Naive thymus-derived CD4-positive, alpha-beta T cell (primary cell): ENCODE results near the gene PTGS1. TPM values are rescaled to one million over a fixed set of nuclear protein-coding genes. Genes with fewer than 3 reads are reported as not detected.

Experiments used
- ATAC-seq: fragments of 150-1000 bp; cut with Tn5 transposase; 2 replicates; pipeline ENCODE4 v1.10.0; 2021; ENCODE audit warnings: mild to moderate bottlenecking, moderate library complexity
- CTCF ChIA-PET: fragments of 350-600 bp; sonication (Branson Sonifier 250); formaldehyde crosslinking; loops from one replicate; lab custom pipeline; 2021; ENCODE audit warnings: antibody characterized with exemption; lab: Charles Lee
- POLR2A ChIA-PET: fragments of 350-600 bp; sonication (Branson Sonifier 250); formaldehyde crosslinking; loops from one replicate; lab custom pipeline; 2021; ENCODE audit warnings: antibody characterized with exemption, inconsistent platforms; lab: Charles Lee
- DNase-seq, 9 donors: peaks; one replicate each; pipeline versions ENCODE4 v3.0.0 to v3.0.0-alpha.2; 2020 to 2022; ENCODE audit warnings: mixed read lengths in 1 of 9
- H3K27ac ChIP-seq: one replicate; pipeline ENCODE4 v1.7.0; 2013; ENCODE audit warnings: mild to moderate bottlenecking, low read depth, low read length, moderate library complexity
- H3K27me3 ChIP-seq, 2 donors: one replicate each; pipeline ENCODE4 v1.7.0; 2013; ENCODE audit warnings: low read length in 2 of 2, mild to moderate bottlenecking in 2 of 2, moderate library complexity in 2 of 2; ENCODE audit not compliant: control insufficient read depth in 2 of 2, insufficient read depth in 2 of 2
- H3K36me3 ChIP-seq, 3 experiments: 1 replicate in 2 of 3; 2 replicates in 1 of 3; pipeline ENCODE4 v1.7.0; 2013; ENCODE audit warnings: low read length in 3 of 3, mild to moderate bottlenecking in 3 of 3, moderate library complexity in 1 of 3; ENCODE audit not compliant: insufficient read depth in 3 of 3, control insufficient read depth in 2 of 3
- H3K4me1 ChIP-seq, 2 donors: one replicate each; pipeline ENCODE4 v1.7.0; 2013; ENCODE audit warnings: low read length in 2 of 2, mild to moderate bottlenecking in 2 of 2, moderate library complexity in 1 of 2; ENCODE audit not compliant: control insufficient read depth in 2 of 2, insufficient read depth in 2 of 2
- H3K4me3 ChIP-seq: 2 replicates; pipeline ENCODE4 v1.7.0; 2013; ENCODE audit warnings: mild to moderate bottlenecking, low read length
- H3K9me3 ChIP-seq, 3 experiments: 1 replicate in 2 of 3; 2 replicates in 1 of 3; pipeline ENCODE4 v1.7.0; 2013; ENCODE audit warnings: low read length in 3 of 3; ENCODE audit not compliant: control insufficient read depth in 2 of 3
- H3K27ac Mint-ChIP-seq, 9 donors: one replicate each; pipeline ENCODE4 v1.8.0; 2020 to 2022; ENCODE audit warnings: mixed read lengths in 9 of 9, mild to moderate bottlenecking in 8 of 9, moderate library complexity in 5 of 9, inconsistent platforms in 2 of 9
- H3K27me3 Mint-ChIP-seq, 5 donors: one replicate each; pipeline ENCODE4 v1.8.0; 2021 to 2022; ENCODE audit warnings: mixed read lengths in 5 of 5, mild to moderate bottlenecking in 1 of 5
- H3K36me3 Mint-ChIP-seq, 5 donors: one replicate each; pipeline ENCODE4 v1.8.0; 2020 to 2022; ENCODE audit warnings: mixed read lengths in 5 of 5, mild to moderate bottlenecking in 3 of 5, inconsistent platforms in 1 of 5
- H3K4me1 Mint-ChIP-seq, 7 donors: one replicate each; pipeline ENCODE4 v1.8.0; 2020 to 2022; ENCODE audit warnings: mixed read lengths in 7 of 7, mild to moderate bottlenecking in 3 of 7, inconsistent platforms in 1 of 7
- H3K4me3 Mint-ChIP-seq, 10 donors: one replicate each; pipeline ENCODE4 v1.8.0; 2020 to 2022; ENCODE audit warnings: mild to moderate bottlenecking in 10 of 10, mixed read lengths in 10 of 10, moderate library complexity in 6 of 10, inconsistent platforms in 2 of 10
- H3K9me3 Mint-ChIP-seq, 11 donors: one replicate each; pipeline ENCODE4 v1.8.0; 2020 to 2022; ENCODE audit warnings: mixed read lengths in 11 of 11, mild to moderate bottlenecking in 4 of 11, inconsistent platforms in 1 of 11, moderate library complexity in 1 of 11
- intact Hi-C, 2 donors: fragments of 100-400 bp; cut with micrococcal nuclease; formaldehyde crosslinking; loops; one replicate each; pipeline ENCODE4 v1.15.1; 2023
- polyA plus RNA-seq, 2 donors: library from polyadenylated mRNA; unstranded; fragments of 300-500 nt; fragmentation: Illumina TruSeq; gene quantifications; one replicate each; pipeline ENCODE4 v1.2.3, GENCODE V29; 2021
- total RNA-seq, 6 experiments: library from RNA in 5 of 6; stranded (reverse) in 5 of 6; gene quantifications; 1 replicate in 5 of 6; 2 replicates in 1 of 6; pipeline ENCODE4 v1.2.3 and lab custom pipeline; 2021 to 2026

PTGS1 gene
- total and polyA plus RNA-seq, 7 experiments from 2014 or later, result 0.41 to 7.0 (median 0.56) TPM; not detected in 1

GRCh38 chr9:122368642-122369041 lies 2.2 kb upstream of the PTGS1 start:
- no peak for DNase-seq
- Mint-ChIP-seq H3K4me3 (no peak overlapping the region), H3K27ac (no peak overlapping the region), H3K9me3 (peaks cover 0 to 4% (median 0%) of the 10 kb centered on the region in 11 donors), H3K36me3 (no peaks in the 10 kb centered on the region), H3K27me3 (peaks cover 17 to 32% (median 22%) of the 10 kb centered on the region in 5 donors), H3K4me1 (peaks cover 0 to 14% (median 10%) of the 10 kb centered on the region in 7 donors)
- intact Hi-C loops, result no loop called here
- Histone ChIP-seq H3K27me3 (peaks cover 0 to 2% of the 10 kb centered on the region in 2 donors), H3K4me1 (peaks cover 0 to 5% of the 10 kb centered on the region in 2 donors), H3K4me3 (no peak overlapping the region), H3K27ac (no peak overlapping the region), H3K36me3 (no peaks in the 10 kb centered on the region), H3K9me3 (no peaks in the 10 kb centered on the region)
- ATAC-seq, result no peak
- POLR2A ChIA-PET, result no interaction called here
- CTCF ChIA-PET, result no interaction called here

- ChIA-PET CTCF (no interaction called here), POLR2A (no interaction called here)
- H3K27ac Mint-ChIP-seq, result no peak overlapping the region
- peaks cover 0 to 5% of the 10 kb centered on the region in 2 donors for H3K4me1 ChIP-seq
- intact Hi-C loops, result no loop called here
- DNase-seq (no peak), ATAC-seq (peak; percentile 61)
- H3K4me3 Mint-ChIP-seq, result peak overlapping the region in 7 of 10 donors; percentile 27 to 79 (median 70)
- H3K27me3 ChIP-seq, result peaks cover 0 to 2% of the 10 kb centered on the region in 2 donors
- no peaks in the 10 kb centered on the region for H3K36me3 ChIP-seq
- no peaks in the 10 kb centered on the region for H3K36me3 Mint-ChIP-seq
- peaks cover 0 to 14% (median 10%) of the 10 kb centered on the region in 7 donors for H3K4me1 Mint-ChIP-seq
- peaks cover 21 to 34% (median 24%) of the 10 kb centered on the region in 5 donors for H3K27me3 Mint-ChIP-seq
- peaks cover 0 to 4% (median 0%) of the 10 kb centered on the region in 11 donors for H3K9me3 Mint-ChIP-seq
- no peak overlapping the region for H3K4me3 ChIP-seq
- no peaks in the 10 kb centered on the region for H3K9me3 ChIP-seq
- H3K27ac ChIP-seq, result no peak overlapping the region
Observed at GRCh38 chr9:122370303-122370702, 521 bp upstream of the PTGS1 start.

- H3K27ac Mint-ChIP-seq, result no peak overlapping the region
- H3K27ac ChIP-seq, result no peak overlapping the region
- peaks cover 0 to 2% of the 10 kb centered on the region in 2 donors for H3K27me3 ChIP-seq
- H3K36me3 Mint-ChIP-seq, result no peaks in the 10 kb centered on the region
- peak overlapping the region in 3 of 10 donors; percentile 2 to 48 (median 20) for H3K4me3 Mint-ChIP-seq
- peaks cover 0 to 4% (median 0%) of the 10 kb centered on the region in 11 donors for H3K9me3 Mint-ChIP-seq
- no peaks in the 10 kb centered on the region for H3K36me3 ChIP-seq
- peaks cover 21 to 34% (median 24%) of the 10 kb centered on the region in 5 donors for H3K27me3 Mint-ChIP-seq
- intact Hi-C loops, result no loop called here
- H3K4me1 ChIP-seq, result peaks cover 0 to 5% of the 10 kb centered on the region in 2 donors
- no peaks in the 10 kb centered on the region for H3K9me3 ChIP-seq
- POLR2A ChIA-PET, result no interaction called here
- no peak overlapping the region for H3K4me3 ChIP-seq
- ATAC-seq (no peak), DNase-seq (no peak)
- CTCF ChIA-PET, result no interaction called here
- peaks cover 0 to 15% (median 10%) of the 10 kb centered on the region in 7 donors for H3K4me1 Mint-ChIP-seq
Observed at GRCh38 chr9:122371846-122372245, 1.0 kb downstream of the PTGS1 start.

- no peak overlapping the region for H3K4me3 ChIP-seq
- ATAC-seq (no peak), DNase-seq (no peak)
- Mint-ChIP-seq H3K9me3 (peaks cover 0 to 5% (median 0%) of the 10 kb centered on the region in 11 donors), H3K27me3 (peaks cover 23 to 38% (median 26%) of the 10 kb centered on the region in 5 donors), H3K4me3 (peak overlapping the region in 1 of 10 donors; percentile 20), H3K4me1 (peaks cover 0 to 25% (median 13%) of the 10 kb centered on the region in 7 donors), H3K27ac (no peak overlapping the region), H3K36me3 (peaks cover 0 to 2% (median 0%) of the 10 kb centered on the region in 5 donors)
- H3K27me3 ChIP-seq, result peaks cover 0 to 2% of the 10 kb centered on the region in 2 donors
- peaks cover 0 to 5% of the 10 kb centered on the region in 2 donors for H3K4me1 ChIP-seq
- intact Hi-C loops, result no loop called here
- ChIA-PET CTCF (no interaction called here), POLR2A (no interaction called here)
- H3K9me3 ChIP-seq, result no peaks in the 10 kb centered on the region
- H3K36me3 ChIP-seq, result no peaks in the 10 kb centered on the region
- no peak overlapping the region for H3K27ac ChIP-seq
Observed at GRCh38 chr9:122372856-122373845, 2.3 kb downstream of the PTGS1 start.

GRCh38 chr9:122374885-122375420 lies 4.1 kb downstream of the PTGS1 start:
- Histone ChIP-seq H3K4me3 (no peak overlapping the region), H3K9me3 (peaks cover 0 to 7% (median 0%) of the 10 kb centered on the region in 3 experiments), H3K27me3 (peaks cover 0 to 2% of the 10 kb centered on the region in 2 donors), H3K36me3 (no peaks in the 10 kb centered on the region), H3K4me1 (peaks cover 0 to 5% of the 10 kb centered on the region in 2 donors), H3K27ac (no peak overlapping the region)
- H3K27me3 Mint-ChIP-seq, result peaks cover 23 to 42% (median 27%) of the 10 kb centered on the region in 5 donors
- POLR2A ChIA-PET, result no interaction called here
- intact Hi-C loops, result no loop called here
- H3K9me3 Mint-ChIP-seq, result peaks cover 0 to 14% (median 4%) of the 10 kb centered on the region in 11 donors
- ATAC-seq (no peak), DNase-seq (no peak)
- no peak overlapping the region for H3K4me3 Mint-ChIP-seq
- H3K36me3 Mint-ChIP-seq, result peaks cover 0 to 3% (median 0%) of the 10 kb centered on the region in 5 donors
- no peak overlapping the region for H3K27ac Mint-ChIP-seq
- H3K4me1 Mint-ChIP-seq, result peaks cover 0 to 25% (median 13%) of the 10 kb centered on the region in 7 donors
- CTCF ChIA-PET, result no interaction called here

- no peak for ATAC-seq
- no peak for DNase-seq
- Mint-ChIP-seq H3K27ac (no peak overlapping the region), H3K9me3 (peaks cover 0 to 19% (median 4%) of the 10 kb centered on the region in 11 donors), H3K36me3 (peaks cover 0 to 3% (median 0%) of the 10 kb centered on the region in 5 donors), H3K4me3 (no peak overlapping the region), H3K4me1 (peaks cover 0 to 16% (median 4%) of the 10 kb centered on the region in 7 donors), H3K27me3 (peaks cover 14 to 27% (median 21%) of the 10 kb centered on the region in 5 donors)
- intact Hi-C loops, result no loop called here
- H3K27me3 ChIP-seq, result no peaks in the 10 kb centered on the region
- ChIA-PET CTCF (no interaction called here), POLR2A (no interaction called here)
- peaks cover 0 to 7% (median 0%) of the 10 kb centered on the region in 3 experiments for H3K9me3 ChIP-seq
- no peak overlapping the region for H3K4me3 ChIP-seq
- no peaks in the 10 kb centered on the region for H3K36me3 ChIP-seq
- no peak overlapping the region for H3K27ac ChIP-seq
- H3K4me1 ChIP-seq, result no peaks in the 10 kb centered on the region
Observed at GRCh38 chr9:122376796-122377195, 6.0 kb downstream of the PTGS1 start.
